HG03175 (cell line): ENCODE results near the gene COL18A1.

Experiments used
- ATAC-seq: cut with Tn5 transposase; IDR thresholded peaks from one replicate; pipeline ENCODE4 v1.9.1; 2021; ENCODE audit warnings: mild to moderate bottlenecking, moderate library complexity; ENCODE audit not compliant: unreplicated experiment

The COL18A1 gene

DNA sequence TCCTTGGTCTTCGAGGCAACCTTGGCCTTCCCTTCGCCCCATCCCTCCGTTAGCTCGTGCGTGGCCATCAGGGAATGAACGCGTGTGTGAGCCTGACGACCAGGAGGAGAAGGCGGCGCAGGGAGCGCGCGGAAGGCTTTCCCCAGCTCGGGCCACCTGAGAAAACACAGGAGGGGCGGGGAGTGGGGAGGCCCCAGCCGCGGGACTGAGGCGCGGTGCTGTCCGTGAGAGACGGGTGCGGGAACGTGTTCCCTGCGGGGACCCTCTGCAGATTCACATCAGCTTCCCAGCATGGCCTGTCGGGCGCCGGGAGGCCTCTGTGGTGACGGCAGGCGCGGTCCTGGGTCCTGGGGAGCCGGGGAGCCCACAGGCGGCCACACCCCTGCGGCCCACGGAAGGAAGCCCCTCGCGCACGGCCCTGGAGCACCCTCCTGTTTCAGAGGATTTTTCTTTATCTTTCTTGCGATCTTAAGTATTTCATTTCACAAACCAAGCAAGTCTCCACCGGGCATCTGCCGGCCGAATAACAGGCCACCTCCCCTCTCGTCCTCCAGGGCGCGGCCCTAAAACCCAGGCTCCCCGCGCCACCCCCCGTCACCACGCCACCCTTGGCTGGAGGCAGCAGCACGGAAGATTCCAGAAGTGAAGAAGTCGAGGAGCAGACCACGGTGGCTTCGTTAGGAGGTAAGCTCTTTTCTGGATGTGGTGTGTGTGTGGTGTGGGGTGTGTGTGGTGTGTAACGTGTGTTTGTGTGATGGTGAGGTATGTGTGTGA lies 71.0 kb downstream of the COL18A1 start:
- ATAC-seq, result no peak

DNA sequence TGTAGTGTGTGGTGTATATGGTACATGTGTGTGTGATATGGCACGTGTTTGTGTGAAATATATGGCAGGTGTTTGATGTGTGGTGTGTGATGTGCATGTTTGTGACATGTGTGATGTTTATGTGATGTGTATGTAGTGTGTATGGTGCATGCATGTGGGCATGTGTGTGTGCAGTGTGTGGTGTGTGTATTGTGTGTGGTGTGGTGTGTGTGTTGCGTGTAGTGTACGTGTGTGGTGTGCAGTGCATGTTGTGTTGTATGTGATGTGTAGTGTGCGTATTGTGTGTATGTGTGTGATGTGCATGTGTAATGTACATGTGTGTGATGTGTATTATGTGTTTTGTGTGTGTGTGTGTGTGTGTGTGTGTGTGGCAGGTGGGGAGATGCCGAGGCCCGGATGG lies 71.6 kb downstream of the COL18A1 start:
- no peak for ATAC-seq

DNA sequence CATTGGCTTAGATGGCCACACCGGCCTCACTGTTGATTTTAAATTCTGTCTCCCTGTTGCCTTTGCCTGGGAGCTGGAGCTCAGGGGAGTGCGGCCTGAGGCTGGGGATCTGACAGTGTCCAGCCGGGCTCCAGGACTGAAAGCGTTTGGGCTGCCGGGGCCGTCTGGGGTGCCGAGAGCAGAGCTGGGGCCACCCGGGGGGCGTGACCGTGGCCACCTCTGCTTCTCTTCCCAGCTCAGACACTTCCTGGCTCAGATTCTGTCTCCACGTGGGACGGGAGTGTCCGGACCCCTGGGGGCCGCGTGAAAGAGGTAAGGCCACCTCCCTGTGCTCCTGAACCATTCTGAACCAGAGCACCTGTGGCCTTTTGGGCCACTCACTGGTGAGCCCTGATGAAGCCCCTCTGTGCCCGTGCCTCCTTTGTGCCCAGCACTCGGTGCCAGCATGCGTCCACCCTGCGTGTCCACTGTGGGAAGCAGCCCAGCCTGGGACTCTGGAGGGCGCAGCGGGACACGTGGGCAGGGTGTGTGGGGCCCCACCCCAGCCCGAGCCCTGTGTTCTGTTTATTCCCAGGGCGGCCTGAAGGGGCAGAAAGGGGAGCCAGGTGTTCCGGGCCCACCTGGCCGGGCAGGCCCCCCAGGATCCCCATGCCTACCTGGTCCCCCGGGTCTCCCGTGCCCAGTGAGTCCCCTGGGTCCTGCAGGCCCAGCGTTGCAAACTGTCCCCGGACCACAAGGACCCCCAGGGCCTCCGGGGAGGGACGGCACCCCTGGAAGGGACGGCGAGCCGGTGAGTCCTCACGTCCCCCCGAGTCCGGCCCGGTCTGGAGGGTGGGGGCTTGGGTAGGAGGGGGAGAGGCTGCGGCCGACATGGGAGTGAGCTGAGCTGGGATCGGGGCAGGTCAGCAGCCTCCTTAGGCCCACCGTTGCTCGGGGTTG lies 72.5 kb downstream of the COL18A1 start:
- ATAC-seq, result no peak

DNA sequence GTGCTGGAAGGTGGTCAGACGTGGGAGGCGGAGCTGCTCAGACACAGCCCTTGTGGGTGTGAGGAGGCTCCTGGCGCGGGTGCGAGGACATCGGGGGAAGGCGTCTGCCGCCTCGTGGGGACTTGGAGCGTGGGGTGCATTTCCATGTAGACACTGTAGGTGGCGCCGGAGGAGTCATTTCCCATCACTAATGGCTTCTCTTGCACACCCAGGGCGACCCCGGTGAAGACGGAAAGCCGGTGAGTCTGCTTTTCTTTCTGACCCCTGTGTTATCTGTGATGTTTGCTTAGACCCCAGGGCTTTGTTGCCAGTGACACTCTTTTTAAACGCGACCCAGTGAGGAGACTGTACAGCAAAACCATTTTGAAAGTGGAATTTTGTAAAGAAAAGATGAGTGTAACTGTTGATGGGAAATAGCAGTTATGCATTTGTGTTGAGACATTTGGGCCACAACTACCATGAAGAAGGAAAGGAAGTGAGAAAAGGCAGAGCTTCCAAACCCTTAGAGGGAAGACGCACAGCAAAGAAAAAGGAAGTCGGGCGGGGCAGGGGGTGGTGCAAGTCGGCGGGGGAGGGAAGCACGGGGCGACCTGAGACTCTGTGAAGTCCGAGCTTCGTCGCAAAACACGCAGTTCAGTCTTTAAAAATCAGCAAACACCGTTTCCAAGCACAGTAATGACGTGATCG lies 73.3 kb downstream of the COL18A1 start:
- ATAC-seq, result no peak

DNA sequence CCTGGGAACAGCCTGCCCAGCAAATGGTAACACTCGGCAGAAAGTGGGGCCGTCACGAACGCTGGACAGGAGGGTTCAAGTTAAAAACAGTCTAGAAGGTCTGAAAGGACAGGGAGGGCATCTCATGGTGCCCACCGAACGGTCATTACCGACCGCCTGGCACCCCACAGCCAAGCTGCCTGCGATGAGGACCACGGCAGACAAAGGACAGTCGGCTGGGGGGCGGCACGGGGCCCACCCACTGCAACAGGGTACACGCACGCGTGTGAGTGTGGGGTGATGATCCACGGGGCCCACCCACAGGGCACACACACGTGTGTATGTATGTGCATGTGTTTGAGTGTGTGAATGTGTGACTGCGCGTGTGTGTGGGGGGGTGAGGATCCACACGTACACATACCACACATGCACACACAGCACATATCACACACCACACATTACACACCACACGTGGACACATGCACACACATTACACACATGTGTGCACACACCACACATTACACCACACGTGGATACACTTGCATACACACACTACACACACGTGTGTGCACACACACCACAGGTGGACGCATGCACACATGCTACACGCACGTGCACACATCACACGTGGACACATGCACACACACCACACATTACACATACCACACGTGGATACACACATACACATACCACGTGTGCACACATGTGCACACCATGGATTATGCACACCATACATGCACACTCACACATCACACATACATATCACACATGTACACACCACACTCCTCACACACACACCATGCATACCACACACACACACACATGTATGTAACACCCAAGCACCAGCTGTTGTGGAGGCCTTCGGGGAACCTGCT lies 74.1 kb downstream of the COL18A1 start:
- ATAC-seq, result no peak

DNA sequence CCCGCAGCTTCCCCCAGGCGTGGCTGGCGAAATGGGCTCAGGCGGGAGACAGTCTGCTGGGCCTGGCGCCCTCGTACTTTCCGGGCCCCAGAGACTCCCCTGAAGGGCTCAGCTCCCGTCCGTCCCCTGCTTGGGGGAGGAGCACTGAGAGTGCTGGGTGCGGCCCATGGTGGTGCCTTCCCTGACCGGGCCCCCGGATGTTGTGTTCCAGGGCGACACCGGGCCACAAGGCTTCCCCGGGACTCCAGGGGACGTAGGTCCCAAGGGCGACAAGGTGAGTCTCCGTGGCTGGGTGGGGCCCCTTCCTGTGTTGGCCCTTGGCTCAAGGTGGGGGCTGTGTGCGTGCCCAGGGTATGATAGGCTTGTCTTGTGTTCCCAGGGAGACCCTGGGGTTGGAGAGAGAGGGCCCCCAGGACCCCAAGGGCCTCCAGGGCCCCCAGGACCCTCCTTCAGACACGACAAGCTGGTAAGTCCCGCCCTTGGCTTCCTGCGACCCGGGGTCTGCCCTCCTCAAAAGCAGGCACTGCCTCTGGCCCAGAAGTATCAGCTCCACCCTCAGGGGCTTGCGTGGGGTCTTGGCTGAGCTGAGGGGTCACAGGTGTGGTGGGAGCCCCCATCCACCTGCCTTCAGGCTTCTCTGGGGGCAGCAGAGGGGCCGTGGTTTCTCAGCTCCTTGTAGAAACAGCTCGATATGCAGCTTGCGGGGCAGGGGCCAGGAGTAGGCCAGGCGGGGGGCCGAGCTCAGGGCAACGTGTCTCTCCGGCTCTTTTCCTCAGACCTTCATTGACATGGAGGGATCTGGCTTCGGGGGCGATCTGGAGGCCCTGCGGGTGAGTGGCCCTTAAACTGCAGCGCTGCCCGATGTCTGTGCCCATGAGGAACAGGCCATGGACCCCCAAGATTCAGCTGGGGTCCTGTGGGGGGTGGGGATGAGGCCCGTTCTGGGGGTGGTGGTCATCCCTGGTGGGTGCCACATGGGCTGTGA lies 75.0 kb downstream of the COL18A1 start:
- no peak for ATAC-seq

DNA sequence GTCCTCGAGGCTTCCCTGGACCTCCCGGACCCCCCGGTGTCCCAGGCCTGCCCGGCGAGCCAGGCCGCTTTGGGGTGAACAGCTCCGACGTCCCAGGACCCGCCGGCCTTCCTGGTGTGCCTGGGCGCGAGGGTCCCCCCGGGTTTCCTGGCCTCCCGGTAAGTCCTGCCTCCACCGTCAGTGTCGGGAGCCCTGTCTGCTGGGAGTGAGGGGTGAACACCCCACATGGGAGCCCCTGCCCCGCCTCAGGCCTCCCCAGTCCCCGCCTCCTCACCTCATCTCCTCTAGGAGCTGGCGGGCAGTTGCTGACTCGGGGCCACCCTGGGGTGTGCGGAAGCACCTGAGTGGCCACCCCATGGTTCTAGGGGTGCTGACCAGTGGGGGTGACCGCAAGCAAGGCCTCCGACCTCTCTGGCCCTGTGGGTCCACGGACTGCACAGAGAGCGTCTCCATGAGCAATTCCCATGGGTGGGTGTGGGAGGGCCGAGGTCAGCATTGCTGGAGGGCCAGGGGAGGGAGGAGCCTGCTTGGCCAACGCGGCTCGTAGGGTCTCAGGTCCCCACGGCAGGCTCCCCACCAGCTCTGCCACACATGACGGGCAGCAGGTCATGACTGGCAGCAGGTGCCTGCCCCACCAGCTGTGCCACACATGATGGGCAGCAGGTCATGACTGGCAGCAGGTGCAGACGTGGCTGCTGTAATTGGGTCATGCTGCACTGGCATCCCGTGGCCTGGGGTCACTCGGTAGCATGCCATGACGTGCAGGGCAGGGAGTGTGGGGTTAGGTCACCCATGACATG lies 75.9 kb downstream of the COL18A1 start:
- ATAC-seq, result no peak

DNA sequence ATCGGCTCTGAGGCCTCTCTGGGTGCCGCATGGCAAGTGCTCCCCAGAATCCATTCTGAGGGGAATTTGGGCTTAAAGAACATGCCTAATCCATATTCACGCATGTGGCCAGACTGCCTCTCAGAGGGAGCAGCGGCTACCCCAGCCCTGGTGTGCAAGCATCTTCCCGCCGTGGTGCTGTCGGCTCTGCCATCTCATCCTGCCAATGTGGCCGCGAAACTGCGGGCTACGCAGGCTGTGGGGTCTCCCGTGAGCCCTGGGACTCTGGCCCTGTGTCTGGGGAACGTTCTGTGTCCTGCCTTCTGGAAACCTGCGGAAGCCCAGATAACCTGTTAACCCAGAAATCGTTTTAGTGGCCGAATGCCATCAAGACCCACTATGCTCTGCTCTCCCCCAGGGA lies 76.6 kb downstream of the COL18A1 start:
- ATAC-seq, result no peak

DNA sequence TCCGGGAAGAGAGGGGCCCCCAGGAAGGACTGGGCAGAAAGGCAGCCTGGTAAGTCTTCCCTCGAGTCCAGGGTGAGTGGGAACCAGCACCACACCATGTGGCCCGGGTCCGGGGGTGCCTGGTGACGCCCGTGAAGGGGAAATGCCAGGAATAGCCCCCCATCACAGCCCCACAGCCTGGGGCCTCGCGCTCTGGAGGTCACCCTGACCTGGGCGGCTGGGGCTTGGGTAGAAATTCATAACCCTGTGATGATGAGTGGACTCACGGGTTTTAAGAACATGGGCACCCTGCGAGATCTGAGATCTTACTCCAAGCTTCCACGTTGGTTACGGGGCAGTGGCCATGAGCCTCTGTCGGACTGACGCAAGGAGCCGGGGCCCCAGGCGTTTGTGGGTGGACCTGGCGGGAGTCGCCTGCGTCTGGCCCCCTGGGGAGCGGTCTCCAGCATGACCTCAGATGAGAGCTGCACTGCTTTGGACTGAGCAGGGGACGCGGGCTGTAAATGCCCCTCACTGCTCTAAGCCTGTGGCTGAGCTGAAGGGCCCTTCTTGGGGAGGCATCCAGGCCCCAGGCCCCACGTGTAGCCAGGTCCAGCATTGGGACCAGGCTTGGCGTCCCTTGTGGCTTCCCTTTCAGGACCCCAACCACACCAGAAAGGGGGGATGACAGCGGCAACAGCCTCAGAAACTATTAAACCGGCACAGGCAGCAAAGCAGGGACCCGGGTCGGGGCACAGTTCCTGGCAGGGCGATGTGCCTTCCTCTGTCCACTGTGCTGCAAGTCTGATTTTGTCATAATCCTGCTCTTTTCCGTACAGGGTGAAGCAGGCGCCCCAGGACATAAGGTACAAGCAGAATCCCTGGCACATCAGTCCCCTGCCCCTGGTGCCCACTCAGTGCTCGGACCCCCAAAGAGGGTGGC lies 77.3 kb downstream of the COL18A1 start:
- ATAC-seq, result no peak

DNA sequence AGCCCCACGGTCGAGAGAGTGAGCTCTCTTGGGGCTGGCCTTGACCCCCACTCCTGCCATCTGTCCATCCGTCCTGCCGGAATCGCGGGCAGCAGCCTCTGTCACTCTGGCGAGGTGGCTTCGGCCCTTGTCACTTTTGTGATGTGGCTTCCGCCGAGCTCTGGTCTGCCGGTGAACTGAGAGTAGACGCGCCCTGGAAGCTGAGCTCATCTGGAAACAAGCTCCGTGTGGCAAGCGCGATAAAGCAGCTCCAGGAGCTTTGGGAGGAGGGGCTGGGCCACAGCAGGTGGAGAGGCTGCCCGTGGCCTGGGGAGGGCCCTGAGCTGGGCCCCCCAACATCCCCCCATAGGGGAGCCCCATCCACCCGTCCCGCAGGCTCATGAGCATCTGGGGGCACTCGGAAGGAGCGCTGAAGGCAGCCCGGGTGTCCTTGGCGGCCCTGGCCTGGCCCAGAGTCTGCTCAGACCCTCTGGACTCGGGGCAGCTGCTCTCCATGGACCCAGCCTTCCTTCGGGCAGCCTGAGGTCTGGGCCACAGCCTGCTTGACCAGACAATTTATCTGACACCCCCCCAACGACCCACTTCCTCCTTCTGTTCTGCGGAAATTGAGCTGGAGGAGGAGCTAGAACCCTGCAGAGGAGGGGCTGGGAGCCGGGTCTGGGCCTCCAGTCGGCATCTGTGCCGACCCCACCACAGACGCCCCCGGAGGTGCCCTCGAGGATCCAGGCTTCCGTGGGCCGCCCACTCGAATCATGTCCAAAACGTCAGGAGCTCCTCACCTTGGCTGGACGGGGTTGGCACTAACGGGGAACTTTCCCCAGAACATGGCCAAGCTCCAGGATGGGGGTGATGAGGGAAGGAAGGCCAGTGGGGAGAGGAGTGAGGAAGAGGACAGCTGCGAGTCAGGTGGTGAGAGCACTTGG lies 78.2 kb downstream of the COL18A1 start:
- ATAC-seq, result no peak

DNA sequence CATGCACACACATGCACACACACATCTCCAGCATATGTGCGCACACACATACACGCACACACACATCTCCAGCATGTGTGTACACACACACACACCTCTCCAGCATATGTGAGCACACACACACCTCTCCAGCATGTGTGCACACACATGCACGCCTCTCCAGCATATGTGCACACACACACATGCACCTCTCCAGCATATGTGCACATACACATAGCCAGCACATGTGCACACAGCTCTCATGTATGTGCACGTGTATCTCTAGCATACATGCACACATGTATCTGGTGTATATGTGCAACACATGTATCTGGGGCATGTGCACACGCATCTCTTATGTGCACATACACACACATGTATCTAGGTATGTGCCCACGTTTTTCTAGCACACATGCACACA lies 79.4 kb downstream of the COL18A1 start:
- no peak for ATAC-seq

DNA sequence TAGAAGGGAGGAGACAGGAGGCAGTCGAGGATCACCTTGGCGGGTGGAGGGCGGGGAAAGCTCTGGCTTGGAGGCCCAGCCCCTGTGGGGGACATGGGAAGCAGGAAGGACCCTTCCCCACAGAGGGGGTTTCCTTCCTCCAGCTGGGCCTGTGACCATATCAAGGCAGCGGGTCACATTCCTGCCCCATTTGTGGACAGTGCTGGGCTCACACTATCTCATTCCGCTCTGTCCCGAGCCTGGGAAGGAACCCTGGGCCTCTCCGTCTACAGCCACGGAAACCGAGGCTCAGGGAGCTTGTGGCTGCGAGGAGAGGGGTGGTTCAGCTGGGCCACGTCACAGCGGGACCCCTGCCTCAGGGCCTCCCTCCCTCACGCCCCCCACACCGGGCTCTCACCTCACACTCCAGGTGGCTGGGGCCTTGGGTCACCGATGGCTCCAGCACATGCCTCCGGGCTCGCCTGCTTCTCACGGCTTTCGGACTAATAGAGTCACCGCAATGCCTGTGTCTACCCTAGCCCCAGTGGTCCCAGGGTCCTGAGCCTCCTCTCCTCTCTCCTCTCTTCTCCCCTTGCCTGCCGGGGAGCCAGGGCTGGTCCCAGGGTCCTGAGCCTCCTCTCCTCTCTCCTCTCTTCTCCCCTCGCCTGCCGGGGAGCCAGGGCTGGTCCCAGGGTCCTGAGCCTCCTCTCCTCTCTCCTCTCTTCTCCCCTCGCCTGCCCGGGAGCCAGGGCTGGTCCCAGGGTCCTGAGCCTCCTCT lies 80.9 kb downstream of the COL18A1 start:
- no peak for ATAC-seq

DNA sequence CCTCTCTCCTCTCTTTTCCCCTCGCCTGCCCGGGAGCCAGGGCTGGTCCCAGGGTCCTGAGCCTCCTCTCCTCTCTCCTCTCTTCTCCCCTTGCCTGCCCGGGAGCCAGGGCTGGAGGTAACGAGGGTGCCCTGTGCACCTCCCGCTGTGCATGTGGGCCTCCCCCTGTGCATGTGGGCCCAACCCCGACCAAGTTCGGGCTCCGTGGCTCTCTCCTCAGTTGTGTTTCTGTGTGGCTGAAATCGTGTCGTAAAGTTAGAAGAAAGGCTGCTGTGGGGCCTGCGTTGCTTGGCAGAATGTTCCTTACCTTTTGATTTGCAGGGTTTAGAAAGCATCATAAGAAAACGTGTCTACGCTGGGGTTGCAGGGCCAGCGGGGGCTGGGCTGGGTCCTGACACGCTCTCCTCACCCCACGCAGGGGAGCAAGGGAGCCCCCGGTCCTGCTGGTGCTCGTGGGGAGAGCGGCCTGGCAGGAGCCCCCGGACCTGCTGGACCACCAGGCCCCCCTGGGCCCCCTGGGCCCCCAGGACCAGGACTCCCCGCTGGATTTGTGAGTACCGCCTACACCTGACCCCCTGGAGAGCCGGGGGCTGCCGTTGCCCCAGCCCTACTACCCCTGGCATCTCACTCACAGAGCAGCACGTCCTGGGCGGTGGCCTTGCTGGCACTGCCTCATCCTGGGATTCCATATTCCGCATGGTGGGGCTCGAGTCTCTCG lies 81.6 kb downstream of the COL18A1 start:
- no peak for ATAC-seq

DNA sequence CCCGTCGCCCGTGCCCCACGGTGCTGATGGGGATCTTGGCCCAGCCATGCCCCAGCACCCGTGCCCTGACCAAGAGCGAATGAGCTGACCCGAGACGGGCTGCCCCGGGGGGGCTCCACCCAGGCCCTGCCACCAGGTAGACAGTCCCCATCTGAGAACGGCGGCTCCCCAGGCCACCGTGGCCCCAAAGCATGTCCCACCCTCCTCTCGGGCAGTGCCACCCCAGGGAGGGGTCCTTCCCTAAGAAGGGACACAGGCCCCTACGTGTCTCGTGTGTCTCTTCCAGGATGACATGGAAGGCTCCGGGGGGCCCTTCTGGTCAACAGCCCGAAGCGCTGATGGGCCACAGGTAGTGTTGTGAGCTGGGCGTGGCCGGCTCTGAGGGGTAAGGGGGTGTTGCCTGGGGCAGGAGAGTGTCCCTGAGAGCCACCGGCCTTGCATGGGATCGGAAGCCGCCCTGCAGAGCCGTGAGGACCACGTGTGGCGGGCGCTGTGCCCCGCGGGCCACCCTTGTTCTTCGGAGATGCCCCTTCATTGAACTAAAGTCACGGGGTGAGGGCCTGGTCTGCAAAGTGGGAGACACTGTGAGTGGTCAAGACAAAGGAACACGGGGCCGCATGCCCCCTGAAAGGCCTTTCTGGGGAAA lies 82.3 kb downstream of the COL18A1 start:
- ATAC-seq, result no peak
